ENCODE measurements around the gene ELMO2. TPM values are rescaled to one million over a fixed set of nuclear protein-coding genes. Genes with fewer than 3 reads are reported as not detected.

Gene ELMO2
- total RNA-seq (2014; rRNA removed; shearing (Covaris generic)): 34.2 and 36.8 TPM in 2 replicates

GRCh38 chr20:46406200-46406985, at the start of gene ELMO2:
Gene ELMO2 (minus strand): TSS chr20:46406615. CDS start chr20:46394482, 12,133 bp downstream.
- Histone ChIP-seq H3K27me3 (ENCODE audit: control insufficient read depth, insufficient read depth, low read length) (peaks cover 7% of the 10 kb centered on the region; the same call in 1 of the 2 replicates), H3K36me3 (replicated peaks; ENCODE audit: control insufficient read depth, insufficient read depth, low read length) (no peaks in the 10 kb centered on the region), H3K4me3 (ENCODE audit: insufficient read depth, low read depth, low read length) (peak within 1 kb of the TSS; percentile 91)
- DNase-seq: peak; percentile 97

- Histone ChIP-seq H3K4me3 (ENCODE audit: insufficient read depth, low read depth, low read length) (no peak overlapping the region), H3K36me3 (replicated peaks; ENCODE audit: control insufficient read depth, insufficient read depth, low read length) (no peaks in the 10 kb centered on the region), H3K27me3 (ENCODE audit: control insufficient read depth, insufficient read depth, low read length) (no peaks in the 10 kb centered on the region)
- DNase-seq: no peak
Measured at GRCh38 chr20:46455729-46456128, 49.3 kb upstream of the ELMO2 start.

- DNase-seq: no peak
- no peaks in the 10 kb centered on the region for H3K27me3 ChIP-seq (ENCODE audit: control insufficient read depth, insufficient read depth, low read length)
- H3K4me3 ChIP-seq (ENCODE audit: insufficient read depth, low read depth, low read length): no peak overlapping the region
- no peaks in the 10 kb centered on the region for H3K36me3 ChIP-seq (replicated peaks; ENCODE audit: control insufficient read depth, insufficient read depth, low read length)
Measured at GRCh38 chr20:46446851-46447250, 40.4 kb upstream of the ELMO2 start.

GRCh38 chr20:46439837-46440236, 33.4 kb upstream of the ELMO2 start:
- Histone ChIP-seq H3K27me3 (ENCODE audit: control insufficient read depth, insufficient read depth, low read length) (no peaks in the 10 kb centered on the region), H3K4me3 (ENCODE audit: insufficient read depth, low read depth, low read length) (no peak overlapping the region), H3K36me3 (replicated peaks; ENCODE audit: control insufficient read depth, insufficient read depth, low read length) (no peaks in the 10 kb centered on the region)
- DNase-seq: no peak

GRCh38 chr20:46438156-46438750, 31.8 kb upstream of the ELMO2 start:
- DNase-seq: peak; percentile 59
- Histone ChIP-seq H3K4me3 (ENCODE audit: insufficient read depth, low read depth, low read length) (no peak overlapping the region), H3K36me3 (replicated peaks; ENCODE audit: control insufficient read depth, insufficient read depth, low read length) (no peaks in the 10 kb centered on the region), H3K27me3 (ENCODE audit: control insufficient read depth, insufficient read depth, low read length) (no peaks in the 10 kb centered on the region)

- no peak overlapping the region for H3K4me3 ChIP-seq (ENCODE audit: insufficient read depth, low read depth, low read length)
- no peaks in the 10 kb centered on the region for H3K36me3 ChIP-seq (replicated peaks; ENCODE audit: control insufficient read depth, insufficient read depth, low read length)
- DNase-seq: no peak
- no peaks in the 10 kb centered on the region for H3K27me3 ChIP-seq (ENCODE audit: control insufficient read depth, insufficient read depth, low read length)
Measured at GRCh38 chr20:46435146-46435545, 28.7 kb upstream of the ELMO2 start.

GRCh38 chr20:46434597-46434996, 28.2 kb upstream of the ELMO2 start:
- no peaks in the 10 kb centered on the region for H3K27me3 ChIP-seq (ENCODE audit: control insufficient read depth, insufficient read depth, low read length)
- H3K4me3 ChIP-seq (ENCODE audit: insufficient read depth, low read depth, low read length): no peak overlapping the region
- no peaks in the 10 kb centered on the region for H3K36me3 ChIP-seq (replicated peaks; ENCODE audit: control insufficient read depth, insufficient read depth, low read length)
- no peak for DNase-seq

- Histone ChIP-seq H3K4me3 (ENCODE audit: insufficient read depth, low read depth, low read length) (no peak overlapping the region), H3K36me3 (replicated peaks; ENCODE audit: control insufficient read depth, insufficient read depth, low read length) (no peaks in the 10 kb centered on the region), H3K27me3 (ENCODE audit: control insufficient read depth, insufficient read depth, low read length) (no peaks in the 10 kb centered on the region)
- DNase-seq: no peak
Measured at GRCh38 chr20:46433051-46433450, 26.6 kb upstream of the ELMO2 start.

- DNase-seq: no peak
- no peaks in the 10 kb centered on the region for H3K27me3 ChIP-seq (ENCODE audit: control insufficient read depth, insufficient read depth, low read length)
- H3K36me3 ChIP-seq (replicated peaks; ENCODE audit: control insufficient read depth, insufficient read depth, low read length): no peaks in the 10 kb centered on the region
- H3K4me3 ChIP-seq (ENCODE audit: insufficient read depth, low read depth, low read length): no peak overlapping the region
Measured at GRCh38 chr20:46430921-46431712, 24.7 kb upstream of the ELMO2 start.

- no peak for DNase-seq
- H3K4me3 ChIP-seq (ENCODE audit: insufficient read depth, low read depth, low read length): no peak overlapping the region
- H3K27me3 ChIP-seq (ENCODE audit: control insufficient read depth, insufficient read depth, low read length): no peaks in the 10 kb centered on the region
- no peaks in the 10 kb centered on the region for H3K36me3 ChIP-seq (replicated peaks; ENCODE audit: control insufficient read depth, insufficient read depth, low read length)
Measured at GRCh38 chr20:46427384-46427783, 21.0 kb upstream of the ELMO2 start.

GRCh38 chr20:46423882-46424482, 17.6 kb upstream of the ELMO2 start:
- no peak for DNase-seq
- H3K4me3 ChIP-seq (ENCODE audit: insufficient read depth, low read depth, low read length): no peak overlapping the region
- H3K27me3 ChIP-seq (ENCODE audit: control insufficient read depth, insufficient read depth, low read length): no peaks in the 10 kb centered on the region
- H3K36me3 ChIP-seq (replicated peaks; ENCODE audit: control insufficient read depth, insufficient read depth, low read length): no peaks in the 10 kb centered on the region

GRCh38 chr20:46423342-46423741, 16.9 kb upstream of the ELMO2 start:
- DNase-seq: peak; percentile 43
- H3K27me3 ChIP-seq (ENCODE audit: control insufficient read depth, insufficient read depth, low read length): no peaks in the 10 kb centered on the region
- H3K36me3 ChIP-seq (replicated peaks; ENCODE audit: control insufficient read depth, insufficient read depth, low read length): no peaks in the 10 kb centered on the region
- H3K4me3 ChIP-seq (ENCODE audit: insufficient read depth, low read depth, low read length): no peak overlapping the region

- no peaks in the 10 kb centered on the region for H3K36me3 ChIP-seq (replicated peaks; ENCODE audit: control insufficient read depth, insufficient read depth, low read length)
Measured at GRCh38 chr20:46420878-46421277, 14.5 kb upstream of the ELMO2 start.

GRCh38 chr20:46419882-46420281, 13.5 kb upstream of the ELMO2 start:
- Histone ChIP-seq H3K4me3 (ENCODE audit: insufficient read depth, low read depth, low read length) (no peak overlapping the region), H3K27me3 (ENCODE audit: control insufficient read depth, insufficient read depth, low read length) (no peaks in the 10 kb centered on the region), H3K36me3 (replicated peaks; ENCODE audit: control insufficient read depth, insufficient read depth, low read length) (no peaks in the 10 kb centered on the region)
- no peak for DNase-seq

More at GRCh38 chr20:46420878-46421277, 14.5 kb upstream of the ELMO2 start:
- no peaks in the 10 kb centered on the region for H3K27me3 ChIP-seq (ENCODE audit: control insufficient read depth, insufficient read depth, low read length)
- DNase-seq: no peak
- no peak overlapping the region for H3K4me3 ChIP-seq (ENCODE audit: insufficient read depth, low read depth, low read length)
